NCI-H1048 (cell line): ENCODE results near the gene TAAR8.
"Not testable (repeated sequence)": the region's sequence is repeated elsewhere in the genome, so short reads cannot be mapped to it uniquely, and the experiment has no call there.

Source experiments
- DNase-seq: peaks from one replicate; lab custom pipeline; 2025; lab: John Stamatoyannopoulos, UW

TAAR8 gene

DNA sequence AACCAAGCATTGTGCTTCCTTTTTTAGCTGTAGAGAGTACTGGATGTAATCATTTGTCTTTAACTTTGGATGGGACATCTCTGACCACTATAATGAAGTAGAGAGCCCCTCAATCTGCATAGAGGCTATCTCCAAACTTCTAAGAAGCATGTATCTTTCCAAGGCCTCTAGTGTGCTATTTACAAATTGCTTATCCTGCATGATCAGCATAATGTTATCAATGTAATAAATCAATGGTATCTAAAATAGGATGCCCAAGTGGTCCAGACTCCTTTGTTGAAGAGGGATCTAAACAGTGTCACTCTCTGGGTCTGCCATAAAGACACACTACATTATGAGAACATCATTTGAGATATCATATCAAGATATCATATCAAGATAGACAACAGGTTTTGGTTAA is 7.6 kb upstream of the TAAR8 start:
- DNase-seq: no peak

- DNase-seq: no peak
These were observed 3.6 kb upstream of the TAAR8 start for GRCh38 chr6:132548746-132549463.

DNA sequence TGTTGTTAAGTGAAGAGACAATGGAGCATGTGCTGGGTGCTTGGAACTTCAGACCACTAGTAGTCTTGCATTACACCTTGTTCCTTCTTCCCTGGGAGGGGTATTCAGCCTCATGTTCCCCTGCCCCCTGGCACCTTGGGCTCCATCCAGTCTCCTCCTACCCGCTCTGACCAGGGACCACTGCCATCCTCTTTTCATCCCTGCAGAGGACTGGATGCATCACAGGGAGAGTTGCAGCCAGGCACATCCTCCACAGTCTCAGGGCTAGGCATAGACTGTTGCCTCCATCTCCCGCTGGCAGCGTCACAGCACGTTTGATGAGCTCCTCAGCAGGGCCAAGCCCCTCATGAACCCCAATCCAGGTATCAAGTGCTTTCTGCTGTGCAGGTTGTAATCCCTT is 1.3 kb upstream of the TAAR8 start:
- no peak for DNase-seq

GRCh38 chr6:132560087-132560486 is 7.6 kb downstream of the TAAR8 start:
- DNase-seq: not testable (repeated sequence)

DNA sequence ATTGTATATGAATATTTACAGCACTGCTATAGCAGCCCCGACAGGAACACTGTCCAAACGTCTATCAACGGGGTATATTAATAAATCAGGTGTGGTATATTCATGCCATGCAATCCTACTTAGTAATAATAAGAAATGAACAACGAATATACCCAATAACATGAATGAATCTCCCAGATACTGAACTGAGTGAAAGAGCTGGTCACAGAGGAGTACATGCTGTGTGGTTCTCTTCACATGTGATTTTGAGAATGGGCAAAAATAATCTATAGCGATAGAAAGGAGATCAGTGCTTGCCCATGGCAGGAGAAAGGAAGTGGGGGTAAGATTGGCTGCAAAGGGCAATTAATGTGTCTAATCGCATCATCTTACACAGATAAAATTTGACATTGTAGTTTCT is 13.9 kb downstream of the TAAR8 start:
- DNase-seq: no peak

DNA sequence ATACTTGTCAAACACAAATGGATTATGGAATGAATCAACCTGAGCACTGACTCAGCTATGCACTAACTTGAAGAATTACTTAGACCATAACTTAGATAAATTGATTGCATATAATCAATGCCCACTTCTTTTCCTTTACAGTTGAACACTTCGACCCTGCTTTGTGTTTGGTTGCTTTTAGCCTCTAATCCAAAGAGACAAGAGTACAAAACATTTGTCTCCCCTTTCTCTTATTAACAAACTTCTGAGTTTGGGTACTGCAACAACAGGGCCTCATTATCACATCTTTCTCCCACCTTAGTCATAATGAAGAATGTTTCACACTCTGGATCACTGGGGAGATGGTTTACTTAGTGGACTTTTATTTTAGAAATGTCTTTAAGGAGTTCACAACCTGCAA is 15.1 kb downstream of the TAAR8 start:
- DNase-seq: no peak

- DNase-seq: no peak
These were observed 16.1 kb downstream of the TAAR8 start for GRCh38 chr6:132568611-132569010.

GRCh38 chr6:132569170-132569569 is 16.7 kb downstream of the TAAR8 start:
- DNase-seq: no peak

DNA sequence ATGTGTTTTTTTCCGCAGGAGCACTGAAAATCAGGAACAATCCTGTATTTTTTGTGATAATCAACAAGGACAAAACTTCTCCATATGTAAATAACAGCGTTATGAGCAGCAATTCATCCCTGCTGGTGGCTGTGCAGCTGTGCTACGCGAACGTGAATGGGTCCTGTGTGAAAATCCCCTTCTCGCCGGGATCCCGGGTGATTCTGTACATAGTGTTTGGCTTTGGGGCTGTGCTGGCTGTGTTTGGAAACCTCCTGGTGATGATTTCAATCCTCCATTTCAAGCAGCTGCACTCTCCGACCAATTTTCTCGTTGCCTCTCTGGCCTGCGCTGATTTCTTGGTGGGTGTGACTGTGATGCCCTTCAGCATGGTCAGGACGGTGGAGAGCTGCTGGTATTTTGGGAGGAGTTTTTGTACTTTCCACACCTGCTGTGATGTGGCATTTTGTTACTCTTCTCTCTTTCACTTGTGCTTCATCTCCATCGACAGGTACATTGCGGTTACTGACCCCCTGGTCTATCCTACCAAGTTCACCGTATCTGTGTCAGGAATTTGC is 17.8 kb downstream of the TAAR8 start, which contains the start of gene TAAR6:
Gene TAAR6, plus strand, starts transcription at position 102 of the 557 bp plus-strand sequence. Its CDS starts 0 bp downstream, at position 102.
- no peak for DNase-seq

DNA sequence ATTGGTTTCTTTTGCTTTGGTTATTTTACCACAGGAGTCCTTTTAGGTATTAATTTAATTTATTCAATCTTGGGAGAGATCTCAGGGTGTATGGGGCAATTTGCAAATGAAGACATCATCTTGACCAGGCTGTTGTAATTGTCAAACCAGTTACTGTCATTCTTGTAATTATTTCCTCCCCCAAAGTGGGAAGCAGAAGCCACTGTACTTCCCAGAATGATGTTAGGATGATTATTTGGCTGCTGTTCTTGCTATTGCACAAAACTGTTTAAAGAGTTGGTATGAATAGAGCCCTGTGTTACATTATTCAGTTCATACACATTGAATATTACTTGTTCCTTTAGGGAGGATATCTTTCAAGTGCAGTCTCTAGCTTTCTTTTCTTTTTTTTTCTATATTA is 19.3 kb downstream of the TAAR8 start:
- no peak for DNase-seq

DNA sequence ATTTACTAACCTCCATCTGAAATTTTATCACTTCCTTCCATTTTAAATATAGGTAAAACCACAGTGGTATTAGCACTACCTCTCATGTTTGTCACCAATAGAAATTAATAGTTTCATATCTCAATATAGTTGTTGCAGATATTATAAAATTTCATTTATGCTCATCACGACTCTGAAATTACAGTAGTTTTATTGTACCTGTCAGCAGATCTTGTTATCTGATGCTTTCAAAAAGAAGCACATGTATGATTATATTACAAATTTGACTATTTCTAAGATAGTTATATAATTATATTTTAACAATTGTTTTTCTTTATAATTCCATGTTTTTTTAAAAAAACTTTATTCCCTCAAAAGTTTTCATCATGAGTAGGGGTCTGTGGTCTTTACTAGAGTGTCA is 32.2 kb downstream of the TAAR8 start:
- no peak for DNase-seq

DNA sequence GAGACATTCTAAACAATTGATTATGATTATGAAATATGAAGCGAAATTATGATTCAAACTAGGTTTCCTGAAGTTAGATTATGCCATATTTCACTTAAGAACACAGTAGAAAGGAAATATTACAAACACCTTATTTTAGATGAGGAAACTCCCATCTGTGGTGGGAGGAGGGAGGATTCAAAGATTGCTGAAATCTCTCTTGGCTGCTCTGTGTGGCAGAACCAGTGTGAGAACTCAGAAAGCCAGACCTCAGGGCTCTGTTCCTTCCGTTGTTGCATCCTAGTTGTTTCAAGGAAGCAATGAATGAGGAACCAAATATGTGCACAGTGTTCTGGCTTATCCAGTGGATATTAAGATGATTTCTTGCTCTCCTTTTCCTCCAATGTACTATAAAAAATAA is 35.0 kb downstream of the TAAR8 start:
- DNase-seq: no peak

GRCh38 chr6:132589454-132589853 is 37.0 kb downstream of the TAAR8 start, which contains the start of gene TAAR5:
TSS of gene TAAR5 (minus strand) at chr6:132589741. CDS start at chr6:132589686, 55 bp downstream.
- DNase-seq: no peak

DNA sequence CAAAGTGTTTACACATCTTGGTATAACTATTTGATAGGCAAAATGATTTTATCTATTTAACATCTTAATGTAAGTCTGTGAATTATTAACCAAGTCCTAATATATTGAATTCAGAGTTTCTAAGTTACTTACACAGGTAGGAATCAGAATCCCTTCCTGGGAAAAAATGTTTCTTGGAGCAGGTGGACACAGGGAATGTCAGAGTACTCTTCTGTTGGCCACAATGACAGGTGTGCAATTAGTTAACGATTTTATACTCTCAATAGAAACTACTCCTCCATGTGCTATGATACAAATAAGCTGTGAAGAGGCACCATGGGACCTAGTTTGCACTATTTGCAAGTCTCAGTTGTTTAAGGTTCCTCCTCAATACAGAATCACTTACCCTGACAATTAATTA is 37.9 kb downstream of the TAAR8 start:
- DNase-seq: no peak

DNA sequence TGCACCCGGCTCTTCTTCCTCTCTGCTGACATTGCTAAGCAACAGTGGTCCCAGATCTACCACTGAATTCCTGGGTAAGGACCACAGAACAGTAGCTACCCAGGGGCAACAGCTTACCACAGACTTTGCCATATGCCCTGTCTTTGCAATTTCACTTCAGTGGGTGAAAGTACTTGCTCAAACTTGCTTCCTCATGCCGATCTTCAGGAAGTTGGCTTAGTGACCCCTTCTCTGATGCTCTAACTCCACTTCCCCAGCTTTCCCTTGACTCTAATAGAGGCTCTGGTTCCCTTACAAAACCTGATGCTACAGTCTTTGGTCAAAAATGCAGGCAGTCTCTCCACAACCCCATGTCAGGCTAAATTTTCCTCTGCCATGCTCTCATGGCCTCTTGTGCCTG is 40.4 kb downstream of the TAAR8 start:
- DNase-seq: no peak

DNA sequence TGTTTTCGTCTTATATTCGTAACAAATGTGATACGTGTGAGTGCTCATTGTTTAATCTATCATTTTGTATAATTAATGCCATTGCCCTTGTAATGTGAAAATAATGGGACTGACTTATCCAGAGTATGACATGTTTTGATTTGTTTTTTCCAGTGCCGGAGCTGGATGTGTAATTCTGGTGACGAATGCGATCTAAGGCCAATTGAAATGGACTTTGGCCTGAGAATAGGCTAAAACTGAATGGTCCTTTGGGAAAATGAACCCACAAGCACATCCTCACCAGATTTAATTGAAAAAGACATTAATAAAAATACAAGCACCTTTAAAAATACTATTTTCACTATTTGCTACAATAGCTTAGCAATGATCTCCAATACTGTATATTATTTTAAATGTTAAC is 43.7 kb downstream of the TAAR8 start:
- DNase-seq: no peak

- no peak for DNase-seq
These were observed 46.0 kb downstream of the TAAR8 start for GRCh38 chr6:132598473-132598872.

- not testable (repeated sequence) for DNase-seq
These were observed 48.4 kb downstream of the TAAR8 start for GRCh38 chr6:132600900-132601299.
